Upper lobe of right lung (tissue), 1 donor: ENCODE data around the gene ARHGAP23. TPM values are rescaled to one million over a fixed set of nuclear protein-coding genes. Genes with fewer than 3 reads are reported as not detected.

ENCODE experiments used
- ATAC-seq: fragments of 200-7000 bp; cut with Tn5 transposase; one replicate; pipeline ENCODE4 v1.9.1; 2020; ENCODE audit warnings: mild to moderate bottlenecking, moderate library complexity
- DNase-seq: peaks from one replicate; pipeline ENCODE4 v3.0.0-alpha.2; 2020
- H3K27ac ChIP-seq: fragments of 200-600 bp; one replicate; pipeline ENCODE4 v1.8.0; 2022
- H3K27me3 ChIP-seq: fragments of 200-600 bp; one replicate; pipeline ENCODE4 v1.8.0; 2022; ENCODE audit warnings: mild to moderate bottlenecking
- H3K36me3 ChIP-seq: fragments of 200-600 bp; one replicate; pipeline ENCODE4 v1.8.0; 2022
- H3K4me1 ChIP-seq: fragments of 200-600 bp; one replicate; pipeline ENCODE4 v1.8.0; 2022
- H3K4me3 ChIP-seq: fragments of 200-600 bp; one replicate; pipeline ENCODE4 v1.8.0; 2022; ENCODE audit warnings: mild to moderate bottlenecking
- H3K9me3 ChIP-seq: fragments of 200-600 bp; one replicate; pipeline ENCODE4 v1.8.0; 2022
- intact Hi-C: fragments of 100-400 bp; cut with DNase I; formaldehyde crosslinking; loops from one replicate; pipeline ENCODE4 v1.11.0; 2022
- total RNA-seq: library from RNA; stranded (reverse); fragmentation: NEBNext Ultra II Directional; extraction: Animal tissue kit (Norgen Biotek cat#: 25700); gene quantifications from one replicate; pipeline ENCODE4 v1.2.1, GENCODE V29; 2021
- TF ChIP-seq, protein P1 (sequence below): fragments of 200-600 bp; IDR thresholded peaks from one replicate; pipeline ENCODE4 v1.8.0; 2022; ENCODE audit warnings: antibody characterized with exemption
- donor health status: DM: no; HTN: yes; CAD: no; lungs with severe emphysema.

Gene ARHGAP23
- total RNA-seq, 1 donor from 2014 or later, result 85.1 TPM

DNA sequence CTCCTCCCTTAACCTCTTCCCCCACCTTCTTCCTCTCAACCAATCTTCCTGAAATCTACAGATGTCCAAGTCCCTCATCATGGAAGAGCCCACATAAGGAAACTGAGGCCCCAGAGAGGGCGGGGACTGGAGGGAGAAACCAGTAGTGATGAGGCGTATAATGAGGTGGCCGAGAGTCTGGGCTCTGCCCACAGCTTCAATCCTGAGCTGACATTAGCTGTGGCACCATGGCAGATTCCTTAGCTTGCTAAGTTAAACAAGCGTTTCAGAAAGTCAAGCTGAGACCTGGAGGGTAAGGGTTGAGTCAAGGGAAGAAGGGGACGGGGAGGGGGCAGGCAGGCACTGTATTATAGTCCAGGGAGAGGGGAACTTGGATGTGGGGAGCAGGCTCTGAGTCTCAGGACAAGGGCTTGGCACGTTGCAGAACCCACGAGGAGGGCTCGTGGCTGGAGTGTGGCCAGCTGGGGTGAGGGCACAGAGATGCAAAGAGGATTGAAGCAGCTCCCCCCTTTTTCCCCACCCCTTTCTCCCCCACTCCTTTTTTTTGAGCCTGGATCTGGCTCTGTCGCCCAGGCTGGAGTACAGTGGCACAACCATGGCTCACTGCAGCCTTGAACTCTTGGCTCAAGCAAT, 13.3 kb downstream of the ARHGAP23 start:
- Histone ChIP-seq H3K4me3 (no peak overlapping the region), H3K9me3 (no peaks in the 10 kb centered on the region), H3K36me3 (no peaks in the 10 kb centered on the region), H3K4me1 (peaks cover 3% of the 10 kb centered on the region), H3K27me3 (no peaks in the 10 kb centered on the region), H3K27ac (no peak overlapping the region)
- TF ChIP-seq, protein P1, sequence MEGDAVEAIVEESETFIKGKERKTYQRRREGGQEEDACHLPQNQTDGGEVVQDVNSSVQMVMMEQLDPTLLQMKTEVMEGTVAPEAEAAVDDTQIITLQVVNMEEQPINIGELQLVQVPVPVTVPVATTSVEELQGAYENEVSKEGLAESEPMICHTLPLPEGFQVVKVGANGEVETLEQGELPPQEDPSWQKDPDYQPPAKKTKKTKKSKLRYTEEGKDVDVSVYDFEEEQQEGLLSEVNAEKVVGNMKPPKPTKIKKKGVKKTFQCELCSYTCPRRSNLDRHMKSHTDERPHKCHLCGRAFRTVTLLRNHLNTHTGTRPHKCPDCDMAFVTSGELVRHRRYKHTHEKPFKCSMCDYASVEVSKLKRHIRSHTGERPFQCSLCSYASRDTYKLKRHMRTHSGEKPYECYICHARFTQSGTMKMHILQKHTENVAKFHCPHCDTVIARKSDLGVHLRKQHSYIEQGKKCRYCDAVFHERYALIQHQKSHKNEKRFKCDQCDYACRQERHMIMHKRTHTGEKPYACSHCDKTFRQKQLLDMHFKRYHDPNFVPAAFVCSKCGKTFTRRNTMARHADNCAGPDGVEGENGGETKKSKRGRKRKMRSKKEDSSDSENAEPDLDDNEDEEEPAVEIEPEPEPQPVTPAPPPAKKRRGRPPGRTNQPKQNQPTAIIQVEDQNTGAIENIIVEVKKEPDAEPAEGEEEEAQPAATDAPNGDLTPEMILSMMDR, result no peak
- DNase-seq, result no peak
- intact Hi-C loops, result no loop called here
- no peak for ATAC-seq

DNA sequence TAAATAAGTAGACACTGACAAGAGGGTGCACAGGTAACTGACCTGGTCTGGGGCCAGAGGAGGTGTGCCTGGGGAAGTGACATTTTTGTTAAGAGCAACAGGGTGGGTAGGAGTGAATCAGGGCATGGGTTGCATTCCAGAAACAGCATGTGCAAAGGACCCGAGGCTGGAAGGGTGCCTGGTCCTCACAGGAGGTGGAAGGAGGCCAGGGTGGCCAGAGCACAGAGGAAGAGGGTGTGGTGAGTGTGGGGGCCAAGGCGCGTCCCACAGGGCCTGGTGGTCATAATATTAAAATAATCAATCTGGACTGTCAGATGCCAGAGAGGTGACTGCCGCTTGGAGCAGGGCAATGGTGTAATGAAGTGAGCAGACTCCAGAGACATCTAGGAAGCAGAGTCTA, 14.3 kb downstream of the ARHGAP23 start:
- H3K27me3 ChIP-seq, result no peaks in the 10 kb centered on the region
- intact Hi-C loops, result no loop called here
- H3K36me3 ChIP-seq, result no peaks in the 10 kb centered on the region
- DNase-seq (no peak), ATAC-seq (no peak)
- TF ChIP-seq, protein P1, result no peak
- H3K4me3 ChIP-seq, result no peak overlapping the region
- H3K9me3 ChIP-seq, result no peaks in the 10 kb centered on the region
- peaks cover 6% of the 10 kb centered on the region for H3K4me1 ChIP-seq
- H3K27ac ChIP-seq, result no peak overlapping the region

DNA sequence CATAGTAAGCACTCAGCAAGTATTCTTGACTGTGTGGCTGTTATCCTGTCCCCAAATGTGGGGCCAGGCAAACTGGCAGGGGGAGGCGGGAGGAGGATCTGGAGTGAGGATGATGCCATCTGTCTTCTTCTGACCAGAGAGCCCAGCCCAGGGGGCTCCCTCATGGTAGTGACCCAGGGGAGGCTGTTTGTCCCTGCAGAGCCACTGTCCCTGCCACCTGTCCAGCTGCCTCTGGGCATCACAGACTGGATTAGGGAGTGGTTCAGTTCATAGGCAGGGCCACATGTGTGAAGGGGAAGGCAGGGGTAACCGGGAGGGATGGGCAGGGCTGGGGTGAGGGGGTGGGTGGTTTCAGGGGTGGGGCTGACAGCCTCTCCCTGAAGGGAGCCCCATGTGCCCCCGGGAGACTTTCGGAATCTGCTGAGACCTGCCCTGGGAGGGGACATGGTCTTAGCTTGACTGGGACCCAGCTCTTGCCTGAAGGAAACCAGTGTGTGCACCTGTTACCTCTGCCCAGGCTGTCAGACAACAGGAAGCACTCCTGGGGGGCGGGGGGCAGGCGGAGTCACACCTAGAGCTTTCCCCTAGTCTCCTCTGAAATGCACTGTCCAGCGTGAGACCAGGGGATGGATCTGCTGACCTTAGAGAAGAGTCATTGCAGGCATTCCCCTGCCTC, 15.2 kb downstream of the ARHGAP23 start:
- intact Hi-C loops, result no loop called here

DNA sequence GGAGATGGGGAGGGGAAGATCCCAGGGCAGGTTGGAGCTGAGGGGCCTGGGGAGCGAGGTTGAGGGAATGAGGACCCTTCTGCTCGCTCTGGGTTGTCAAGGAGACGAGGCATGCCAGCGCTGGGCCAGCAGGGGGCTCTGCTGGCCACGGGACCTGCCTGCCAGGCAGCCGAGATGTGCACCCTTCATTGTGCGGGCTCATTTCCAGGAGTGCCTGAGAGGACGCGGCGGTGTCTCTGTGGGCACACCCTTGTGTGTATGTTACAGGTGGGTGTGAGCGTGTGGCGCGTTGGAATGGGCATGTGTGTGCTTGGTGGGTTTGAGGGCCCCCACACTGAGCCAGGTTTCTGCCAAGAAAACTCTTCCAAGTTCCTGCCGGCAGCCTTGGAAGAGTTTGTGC, 15.9 kb downstream of the ARHGAP23 start:
- TF ChIP-seq, protein P1, result peak; percentile 80
- Histone ChIP-seq H3K9me3 (no peaks in the 10 kb centered on the region), H3K36me3 (no peaks in the 10 kb centered on the region), H3K27me3 (no peaks in the 10 kb centered on the region), H3K4me3 (no peak overlapping the region), H3K27ac (no peak overlapping the region), H3K4me1 (peaks cover 11% of the 10 kb centered on the region)
- DNase-seq (peak; percentile 82), ATAC-seq (peak; percentile 86)
- intact Hi-C loops, result no loop called here

More for the DNA sequence above, 15.2 kb downstream of the ARHGAP23 start:
- Histone ChIP-seq H3K9me3 (no peaks in the 10 kb centered on the region), H3K27ac (no peak overlapping the region), H3K4me1 (peaks cover 11% of the 10 kb centered on the region), H3K27me3 (no peaks in the 10 kb centered on the region), H3K36me3 (no peaks in the 10 kb centered on the region), H3K4me3 (no peak overlapping the region)
- TF ChIP-seq, protein P1, result no peak
- ATAC-seq (no peak), DNase-seq (no peak)

DNA sequence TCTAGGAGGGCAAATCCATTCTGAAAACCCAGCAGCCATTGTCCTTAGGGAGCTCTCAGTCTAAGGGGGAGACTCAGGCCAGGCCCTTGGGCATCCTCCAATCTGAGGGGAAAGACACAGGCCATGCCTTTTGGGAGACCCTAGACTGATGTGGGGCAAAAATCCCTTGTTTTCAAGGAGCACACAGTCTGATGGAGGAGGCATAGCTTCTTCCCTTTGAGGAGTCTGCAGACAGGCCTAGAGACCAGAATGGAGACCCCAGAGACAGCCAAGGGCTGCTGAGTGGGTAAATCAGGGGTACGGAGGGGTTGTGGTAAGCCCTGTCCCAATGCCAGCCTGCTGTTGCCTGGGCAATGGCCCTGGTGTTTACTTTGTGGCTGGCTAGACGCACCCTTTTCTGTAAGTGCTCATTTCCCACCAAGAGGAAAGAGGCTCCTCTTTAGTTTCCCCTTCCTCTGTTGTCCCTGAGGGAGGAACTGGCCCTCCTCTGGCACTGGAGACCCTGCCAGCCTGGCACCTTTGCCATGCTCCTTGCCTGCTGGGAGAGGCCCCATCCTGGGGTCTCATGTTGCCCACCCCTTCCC, 19.3 kb downstream of the ARHGAP23 start:
- peak; percentile 8 for ATAC-seq
- Histone ChIP-seq H3K4me1 (peaks cover 37% of the 10 kb centered on the region), H3K27ac (peak overlapping the region; percentile 66), H3K4me3 (no peak overlapping the region), H3K27me3 (peaks cover under 1% of the 10 kb centered on the region), H3K36me3 (no peaks in the 10 kb centered on the region), H3K9me3 (no peaks in the 10 kb centered on the region)
- intact Hi-C loops, result no loop called here
- TF ChIP-seq, protein P1, result no peak
- DNase-seq, result no peak
